Measurements from ENCODE around the gene VAV3. TPM values are rescaled to one million over a fixed set of nuclear protein-coding genes. Genes with fewer than 3 reads are reported as not detected.

VAV3 gene
- polyA plus RNA-seq, 3 donors, result 5.4 to 9.2 (median 9.0) TPM

DNA sequence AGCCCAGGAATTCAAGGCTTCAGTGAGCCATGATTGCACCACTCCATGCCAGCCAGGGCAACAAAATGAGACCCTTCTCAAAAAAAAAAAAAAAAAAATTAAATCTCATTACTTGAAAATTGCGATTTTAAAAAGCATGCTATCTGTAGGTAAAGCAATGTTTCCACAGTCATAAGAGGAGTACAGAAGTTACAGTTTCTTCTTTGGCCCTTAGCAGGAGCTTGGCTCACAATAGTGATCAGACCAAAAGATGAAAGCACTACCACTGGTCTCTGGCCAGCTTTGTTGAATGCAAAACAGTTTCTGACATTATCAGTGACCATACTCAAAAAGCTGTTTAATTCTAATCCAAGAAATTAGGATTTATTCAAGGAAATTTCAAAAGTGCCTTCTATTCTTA lies 31.2 kb downstream of the VAV3 start:
- intact Hi-C loops (cut with micrococcal nuclease), result no loop called here
- H2AFZ ChIP-seq (ENCODE audit: insufficient read depth, low read depth, low read length, poor library complexity, severe bottlenecking), result no peak overlapping the region

DNA sequence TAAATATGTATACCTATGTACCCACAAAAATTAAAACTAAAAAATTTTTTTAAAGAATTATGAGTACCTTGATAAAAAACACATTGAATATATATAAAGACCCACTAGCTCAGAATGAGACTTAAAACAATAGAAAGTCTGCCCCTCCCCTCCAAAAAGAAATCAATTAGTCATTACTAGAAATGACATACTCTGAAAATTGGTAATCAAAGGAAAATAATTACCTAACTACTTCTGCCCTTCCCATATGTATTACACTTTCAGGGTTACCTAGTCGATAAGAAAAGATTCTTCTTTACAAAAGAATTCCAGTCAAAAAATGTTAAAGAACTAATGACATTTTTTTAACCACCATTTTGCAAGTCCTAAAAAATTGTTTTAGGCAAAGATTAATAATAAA lies 34.7 kb downstream of the VAV3 start:
- peaks cover 30% of the 10 kb centered on the region for H4K20me1 ChIP-seq (ENCODE audit: insufficient read depth, low read length)
- H3K27me3 Mint-ChIP-seq (ENCODE audit: low read depth in 3 of 3), result peaks cover 0 to 1% (median 0%) of the 10 kb centered on the region in 3 donors
- H3K27me3 ChIP-seq (ENCODE audit: control insufficient read depth in 2 of 2, insufficient read depth in 2 of 2, low read length in 2 of 2), result no peaks in the 10 kb centered on the region
- H3K4me2 ChIP-seq (replicated peaks; ENCODE audit: extremely low read depth, low read length, poor library complexity, severe bottlenecking), result no peak overlapping the region
- peaks cover 0 to 2% (median 0%) of the 10 kb centered on the region in 7 donors for H3K9me3 Mint-ChIP-seq
- peaks cover 13 to 21% of the 10 kb centered on the region in 2 donors for H3K4me1 ChIP-seq (ENCODE audit: control insufficient read depth in 1 of 2, insufficient read depth in 2 of 2, low read length in 2 of 2)
- no peak overlapping the region for H2AFZ ChIP-seq (ENCODE audit: insufficient read depth, low read depth, low read length, poor library complexity, severe bottlenecking)
- no peak overlapping the region for H3K4me3 Mint-ChIP-seq
- H3K79me2 ChIP-seq (ENCODE audit: insufficient read depth, low read length), result peaks cover 94% of the 10 kb centered on the region
- no peaks in the 10 kb centered on the region for H3K9me3 ChIP-seq (replicated peaks in 1 of 2; ENCODE audit: control insufficient read depth in 1 of 2, insufficient read depth in 1 of 2, low read length in 2 of 2)
- H3K4me3 ChIP-seq (replicated peaks in 1 of 3; ENCODE audit: low read depth in 2 of 3, low read length in 3 of 3), result no peak overlapping the region
- H3K36me3 ChIP-seq (replicated peaks in 1 of 2; ENCODE audit: control insufficient read depth in 1 of 2, insufficient read depth in 2 of 2, low read length in 2 of 2), result no peaks in the 10 kb centered on the region
- H3K4me1 Mint-ChIP-seq, result peaks cover 38% of the 10 kb centered on the region
- H3K27ac Mint-ChIP-seq, result no peak overlapping the region
- H3K36me3 Mint-ChIP-seq, result peaks cover 3 to 4% of the 10 kb centered on the region in 2 donors
- TF ChIP-seq, protein P1, sequence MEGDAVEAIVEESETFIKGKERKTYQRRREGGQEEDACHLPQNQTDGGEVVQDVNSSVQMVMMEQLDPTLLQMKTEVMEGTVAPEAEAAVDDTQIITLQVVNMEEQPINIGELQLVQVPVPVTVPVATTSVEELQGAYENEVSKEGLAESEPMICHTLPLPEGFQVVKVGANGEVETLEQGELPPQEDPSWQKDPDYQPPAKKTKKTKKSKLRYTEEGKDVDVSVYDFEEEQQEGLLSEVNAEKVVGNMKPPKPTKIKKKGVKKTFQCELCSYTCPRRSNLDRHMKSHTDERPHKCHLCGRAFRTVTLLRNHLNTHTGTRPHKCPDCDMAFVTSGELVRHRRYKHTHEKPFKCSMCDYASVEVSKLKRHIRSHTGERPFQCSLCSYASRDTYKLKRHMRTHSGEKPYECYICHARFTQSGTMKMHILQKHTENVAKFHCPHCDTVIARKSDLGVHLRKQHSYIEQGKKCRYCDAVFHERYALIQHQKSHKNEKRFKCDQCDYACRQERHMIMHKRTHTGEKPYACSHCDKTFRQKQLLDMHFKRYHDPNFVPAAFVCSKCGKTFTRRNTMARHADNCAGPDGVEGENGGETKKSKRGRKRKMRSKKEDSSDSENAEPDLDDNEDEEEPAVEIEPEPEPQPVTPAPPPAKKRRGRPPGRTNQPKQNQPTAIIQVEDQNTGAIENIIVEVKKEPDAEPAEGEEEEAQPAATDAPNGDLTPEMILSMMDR (IDR thresholded peaks at IDR 0.05), result no peak
- no peak overlapping the region for H3K27ac ChIP-seq (ENCODE audit: low read depth in 1 of 2, low read length in 2 of 2)
- intact Hi-C loops (cut with micrococcal nuclease), result no loop called here
- WGBS (ENCODE audit: insufficient coverage), result no CpG with 5 or more reads among the region's 1 CpG
- no peak for DNase-seq
- no peak overlapping the region for H3K9ac ChIP-seq (ENCODE audit: insufficient read depth, low read length, poor library complexity, severe bottlenecking)

More for the DNA sequence above, 31.2 kb downstream of the VAV3 start:
- peaks cover 40 to 47% of the 10 kb centered on the region in 2 donors for H3K4me1 ChIP-seq (ENCODE audit: control insufficient read depth in 1 of 2, insufficient read depth in 2 of 2, low read length in 2 of 2)
- H3K4me3 ChIP-seq (replicated peaks in 1 of 3; ENCODE audit: low read depth in 2 of 3, low read length in 3 of 3), result no peak overlapping the region
- H3K27ac Mint-ChIP-seq, result no peak overlapping the region
- no peak overlapping the region for H3K27ac ChIP-seq (ENCODE audit: low read depth in 1 of 2, low read length in 2 of 2)
- peaks cover 6% of the 10 kb centered on the region in 2 donors for H3K36me3 Mint-ChIP-seq
- H3K27me3 ChIP-seq (ENCODE audit: control insufficient read depth in 2 of 2, insufficient read depth in 2 of 2, low read length in 2 of 2), result no peaks in the 10 kb centered on the region
- TF ChIP-seq, protein P1 (IDR thresholded peaks at IDR 0.05), result no peak
- H3K36me3 ChIP-seq (replicated peaks in 1 of 2; ENCODE audit: control insufficient read depth in 1 of 2, insufficient read depth in 2 of 2, low read length in 2 of 2), result no peaks in the 10 kb centered on the region
- peaks cover 84% of the 10 kb centered on the region for H3K79me2 ChIP-seq (ENCODE audit: insufficient read depth, low read length)
- no peak overlapping the region for H3K4me3 Mint-ChIP-seq
- H3K27me3 Mint-ChIP-seq (ENCODE audit: low read depth in 3 of 3), result no peaks in the 10 kb centered on the region
- H3K9me3 ChIP-seq (replicated peaks in 1 of 2; ENCODE audit: control insufficient read depth in 1 of 2, insufficient read depth in 1 of 2, low read length in 2 of 2), result no peaks in the 10 kb centered on the region
- H3K4me2 ChIP-seq (replicated peaks; ENCODE audit: extremely low read depth, low read length, poor library complexity, severe bottlenecking), result no peak overlapping the region
- WGBS (ENCODE audit: insufficient coverage), result no CpG with 5 or more reads among the region's 1 CpG
- H4K20me1 ChIP-seq (ENCODE audit: insufficient read depth, low read length), result peaks cover 16% of the 10 kb centered on the region
- peaks cover 41% of the 10 kb centered on the region for H3K4me1 Mint-ChIP-seq
- H3K9me3 Mint-ChIP-seq, result peaks cover 0 to 2% (median 0%) of the 10 kb centered on the region in 7 donors
- no peak overlapping the region for H3K9ac ChIP-seq (ENCODE audit: insufficient read depth, low read length, poor library complexity, severe bottlenecking)
- no peak for DNase-seq

Measured in CD14-positive monocyte (primary cell).